ENCODE measurements around the gene ANKRD28.

Gene ANKRD28

GRCh38 chr3:15722877-15723623 is 74.7 kb downstream of the ANKRD28 start:
- no peak for DNase-seq (ENCODE audit: low read depth)

DNA sequence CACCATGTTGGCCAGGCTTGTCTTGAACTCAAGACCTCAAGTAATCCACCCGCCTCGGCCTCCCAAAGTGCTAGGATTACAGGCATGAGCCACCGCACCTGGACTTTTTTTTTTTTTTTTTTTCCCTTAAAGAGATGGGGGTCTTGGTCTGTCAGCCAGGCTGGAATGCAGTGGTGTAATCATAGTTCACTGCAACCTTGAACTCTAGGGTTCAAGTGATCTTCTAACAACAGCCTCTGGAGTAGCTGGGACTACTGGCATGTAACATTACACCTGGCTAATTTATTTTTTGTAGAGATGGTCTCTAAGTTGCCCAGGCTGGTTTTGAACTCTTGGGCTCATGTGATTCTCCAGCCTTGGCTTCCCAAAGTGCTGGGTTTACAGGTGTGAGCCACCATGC is 81.6 kb downstream of the ANKRD28 start:
- no peak for DNase-seq (ENCODE audit: low read depth)

GRCh38 chr3:15714448-15714847 is 83.3 kb downstream of the ANKRD28 start:
- no peak for DNase-seq (ENCODE audit: low read depth)

GRCh38 chr3:15713364-15713763 is 84.4 kb downstream of the ANKRD28 start:
- no peak for DNase-seq (ENCODE audit: low read depth)

DNA sequence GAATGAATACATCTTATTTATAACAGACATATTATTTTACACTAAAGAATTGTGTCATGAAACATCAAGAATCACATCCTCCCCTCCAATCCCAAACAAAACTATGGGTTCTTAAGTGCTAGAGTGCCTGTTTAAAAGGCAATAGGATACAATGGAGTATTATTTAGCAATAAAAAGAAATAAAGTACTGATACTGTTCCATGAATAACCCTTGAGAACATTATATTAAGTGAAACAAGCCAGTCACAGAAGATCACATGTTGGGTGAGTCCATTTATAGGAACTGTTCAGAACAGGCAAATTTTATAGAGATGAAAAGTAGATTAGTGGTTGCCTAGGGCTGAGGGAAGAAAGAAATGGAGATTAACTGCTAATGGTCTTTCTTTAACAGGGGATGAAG is 86.5 kb downstream of the ANKRD28 start:
- DNase-seq (ENCODE audit: low read depth): no peak

- DNase-seq (ENCODE audit: low read depth): no peak
These were observed 88.7 kb downstream of the ANKRD28 start for GRCh38 chr3:15708882-15709677.

- no peak for DNase-seq (ENCODE audit: low read depth)
These were observed 90.0 kb downstream of the ANKRD28 start for GRCh38 chr3:15707779-15708178.

DNA sequence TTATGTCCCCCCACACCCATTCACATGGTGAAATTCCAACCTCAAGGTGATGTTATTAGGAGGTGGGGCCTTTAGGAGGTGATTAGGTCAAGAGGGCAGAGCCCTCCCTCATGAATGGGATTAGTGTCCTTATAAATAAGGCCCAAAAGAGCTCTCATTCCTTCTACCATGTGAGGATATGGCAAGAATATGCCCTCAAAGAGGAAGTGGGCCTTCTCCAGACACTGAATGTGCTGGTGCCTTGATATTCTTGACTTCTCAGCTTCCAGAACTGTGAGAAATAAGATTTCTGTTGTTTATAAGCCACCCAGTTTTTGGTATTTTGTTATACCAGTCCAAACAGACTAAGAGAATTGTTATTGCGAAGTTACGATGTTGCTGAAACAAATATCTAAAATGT is 94.4 kb downstream of the ANKRD28 start:
- DNase-seq (ENCODE audit: low read depth): no peak

DNA sequence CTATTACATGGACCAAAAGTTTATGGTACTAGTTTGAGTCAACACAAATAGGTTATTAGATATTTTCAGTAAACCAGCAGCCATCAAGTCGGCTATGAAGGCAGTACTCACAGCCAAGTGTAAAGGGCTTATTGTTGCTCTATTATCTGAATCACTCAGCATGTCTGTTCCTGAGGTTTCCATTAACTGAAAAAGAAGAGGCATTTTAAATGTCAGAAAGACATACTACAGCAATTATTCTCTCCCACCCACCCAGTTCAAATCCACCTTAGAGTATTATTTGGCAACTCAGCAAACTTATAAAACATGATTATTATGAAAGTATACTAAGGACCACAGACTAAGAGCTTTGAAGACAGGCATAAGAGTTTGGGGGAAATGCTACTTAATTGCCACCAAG is 103.2 kb downstream of the ANKRD28 start:
- no peak for DNase-seq (ENCODE audit: low read depth)

GRCh38 chr3:15693355-15693754 is 104.4 kb downstream of the ANKRD28 start:
- no peak for DNase-seq (ENCODE audit: low read depth)

- DNase-seq (ENCODE audit: low read depth): no peak
These were observed 107.0 kb downstream of the ANKRD28 start for GRCh38 chr3:15690748-15691147.

DNA sequence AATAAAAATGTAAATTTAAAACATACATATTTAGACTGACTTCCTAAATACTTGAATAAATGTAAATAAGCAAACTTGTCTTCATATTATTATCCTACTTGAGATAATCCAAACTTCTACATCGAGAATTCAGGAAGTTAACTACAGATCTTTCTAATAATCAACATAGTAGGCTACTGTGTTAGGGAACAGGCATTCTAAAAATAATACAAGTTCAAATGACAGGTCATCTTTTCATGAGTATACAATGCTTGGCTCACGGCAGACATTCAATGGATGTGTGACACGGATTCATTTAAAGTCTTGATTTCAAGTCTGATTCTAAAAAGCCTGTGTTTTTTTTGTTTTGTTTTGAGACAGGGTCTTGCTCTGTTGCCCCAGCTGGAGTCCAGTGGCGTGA is 107.5 kb downstream of the ANKRD28 start:
- DNase-seq (ENCODE audit: low read depth): no peak

- DNase-seq (ENCODE audit: low read depth): no peak
These were observed 111.9 kb downstream of the ANKRD28 start for GRCh38 chr3:15685927-15686326.

DNA sequence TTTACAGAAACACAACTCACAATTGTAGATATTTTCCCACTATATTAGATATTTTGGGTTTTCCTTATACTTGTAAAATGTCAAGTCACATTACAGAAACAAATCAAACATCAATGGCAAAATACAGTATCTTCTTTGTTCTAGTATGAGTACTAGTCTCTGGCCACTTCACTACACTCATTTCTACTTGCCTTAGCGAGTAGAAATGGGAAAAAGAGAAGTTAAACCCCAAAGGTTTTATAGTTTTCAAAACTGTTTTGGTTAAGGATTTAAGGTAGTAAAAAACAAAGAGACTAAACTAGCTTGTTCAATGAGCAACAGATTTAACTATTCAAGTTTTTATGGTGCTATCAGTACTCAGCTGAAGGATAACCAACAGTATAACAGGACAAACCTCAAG is 114.5 kb downstream of the ANKRD28 start:
- no peak for DNase-seq (ENCODE audit: low read depth)

DNA sequence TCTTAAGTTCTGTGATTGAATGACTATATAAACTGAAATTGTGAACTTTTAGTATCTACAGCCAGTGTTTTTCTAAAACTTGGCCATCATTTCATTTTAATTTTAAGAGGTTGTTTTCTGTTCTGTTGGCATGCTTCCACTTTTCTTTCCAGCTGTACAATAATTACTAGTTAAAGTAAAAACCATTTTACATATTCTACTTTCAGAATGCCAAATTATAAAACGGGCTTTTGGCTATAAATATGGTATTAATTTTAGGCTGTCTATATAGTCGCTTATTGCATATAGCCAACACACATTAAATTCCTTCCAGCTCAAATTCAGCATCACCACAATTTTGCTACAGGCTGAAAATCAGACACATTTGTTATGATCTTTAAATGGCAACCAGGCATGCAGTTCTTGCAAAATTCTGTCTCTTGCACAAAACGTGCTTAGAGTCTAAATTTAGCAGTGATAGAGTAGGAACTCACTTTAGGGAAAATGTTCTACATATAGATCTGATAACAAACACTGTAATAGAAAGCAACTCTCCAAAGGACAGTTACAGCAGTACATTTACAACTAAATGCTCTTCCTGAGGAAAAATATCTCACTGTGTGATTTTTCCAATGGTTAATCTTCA is 115.1 kb downstream of the ANKRD28 start:
- DNase-seq (ENCODE audit: low read depth): no peak

GRCh38 chr3:15681668-15682067 is 116.1 kb downstream of the ANKRD28 start:
- no peak for DNase-seq (ENCODE audit: low read depth)

DNA sequence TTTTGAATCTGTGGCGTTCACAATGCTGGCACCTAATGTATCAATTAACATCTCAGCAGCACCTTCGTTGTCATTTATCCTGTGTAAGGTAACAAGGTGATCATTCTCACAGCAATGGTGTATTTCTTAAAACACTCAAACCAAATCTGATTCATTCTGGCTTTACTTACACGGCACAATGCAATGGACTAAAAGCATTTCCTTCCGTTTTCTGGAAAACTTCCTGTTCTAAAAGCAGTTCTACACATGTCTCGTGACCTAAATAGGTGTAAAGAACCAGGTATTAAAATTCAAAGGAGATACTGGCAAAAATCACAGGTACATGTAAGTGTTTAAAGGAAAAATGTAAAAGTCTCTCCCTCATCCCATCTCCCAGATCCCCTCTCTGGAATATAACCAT is 118.5 kb downstream of the ANKRD28 start:
- DNase-seq (ENCODE audit: low read depth): no peak

DNA sequence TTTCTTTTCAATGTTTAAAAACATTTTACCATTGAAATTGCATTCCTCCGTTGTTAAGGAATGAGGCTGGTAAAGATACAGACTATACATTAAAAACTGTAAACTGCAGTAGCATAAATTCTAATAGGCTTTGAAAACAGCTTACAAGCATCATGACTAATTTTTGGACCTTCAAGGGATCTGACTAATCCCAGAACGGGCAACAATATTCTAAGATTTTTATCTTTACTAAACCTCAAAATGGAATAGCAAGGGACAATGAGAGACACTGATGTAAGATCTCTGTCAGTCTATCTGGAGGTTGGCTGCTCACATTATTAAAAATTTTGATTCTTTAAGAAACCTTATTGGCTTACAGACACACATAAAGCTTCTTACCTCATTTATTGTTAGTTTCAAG is 121.5 kb downstream of the ANKRD28 start:
- DNase-seq (ENCODE audit: low read depth): no peak

GRCh38 chr3:15673536-15673935 is 124.2 kb downstream of the ANKRD28 start:
- no peak for DNase-seq (ENCODE audit: low read depth)

GRCh38 chr3:15667484-15667883 is 130.3 kb downstream of the ANKRD28 start:
- DNase-seq (ENCODE audit: low read depth): peak; percentile 12

DNA sequence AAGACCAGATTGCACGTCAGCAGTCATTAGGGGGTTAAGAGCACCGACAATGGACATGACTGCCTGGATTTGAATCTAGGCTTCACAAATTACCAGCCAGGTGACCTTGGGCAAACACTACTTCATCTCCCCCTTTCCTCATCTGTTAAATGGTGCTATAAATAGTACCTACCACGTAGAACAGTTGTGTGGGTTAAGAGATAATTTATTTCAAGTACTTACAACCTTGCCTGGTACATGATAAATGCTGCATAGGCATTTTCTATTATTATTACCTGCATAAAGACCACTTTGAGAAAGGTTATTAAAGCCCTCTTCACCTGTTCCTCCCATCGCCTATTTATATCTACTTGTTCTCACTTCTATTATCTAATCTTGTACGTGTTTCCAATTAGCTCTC is 131.5 kb downstream of the ANKRD28 start:
- DNase-seq (ENCODE audit: low read depth): no peak

DNA sequence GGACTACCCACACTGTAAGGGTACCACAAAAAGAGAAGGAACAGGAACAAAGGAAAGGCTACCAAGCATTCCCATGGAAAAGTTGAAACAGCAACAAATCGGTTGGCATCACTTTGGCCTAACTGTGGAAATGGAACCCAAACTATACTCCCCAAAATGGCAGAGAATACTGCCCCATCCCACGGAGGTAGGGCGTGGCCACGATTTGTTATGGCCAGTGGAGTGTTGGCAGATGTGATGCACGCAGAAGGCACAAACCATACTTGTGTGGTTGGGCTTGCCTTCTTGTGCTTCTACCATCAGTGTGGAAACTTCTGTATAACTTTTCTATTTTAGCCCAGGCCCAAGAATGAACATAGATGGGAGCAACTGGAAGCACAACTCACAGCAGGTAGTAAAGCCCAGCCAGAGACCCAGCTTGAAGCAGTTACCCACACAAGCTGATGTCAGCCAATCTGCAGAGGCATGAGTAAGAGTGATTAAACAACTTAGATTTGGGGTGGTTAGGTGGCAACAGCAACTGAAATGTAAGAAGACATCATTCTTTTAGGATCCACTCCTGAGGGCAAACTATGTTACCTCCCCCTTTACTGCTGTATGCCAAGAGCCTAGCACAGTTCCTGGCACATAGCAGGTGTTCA is 132.1 kb downstream of the ANKRD28 start:
- DNase-seq (ENCODE audit: low read depth): no peak

DNA sequence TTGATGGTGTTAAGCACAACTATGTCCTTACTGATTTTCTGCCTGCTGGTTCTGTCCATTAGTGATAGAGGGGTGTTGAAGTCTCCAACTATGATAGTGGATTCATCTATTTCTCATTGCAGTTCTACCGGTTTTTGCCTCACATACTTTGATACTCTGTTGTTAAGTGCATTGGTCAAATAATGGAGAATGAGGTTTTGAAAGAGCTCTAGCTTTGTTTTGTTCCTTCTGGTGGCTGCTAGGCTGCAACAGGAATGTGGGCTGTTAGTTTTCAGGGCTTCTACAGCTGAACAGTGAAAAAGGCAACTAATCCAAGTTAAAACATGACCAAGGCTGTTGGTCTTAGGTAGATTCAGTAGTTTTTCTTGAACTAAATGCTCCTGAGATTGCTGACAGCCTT is 133.6 kb downstream of the ANKRD28 start:
- DNase-seq (ENCODE audit: low read depth): no peak

Measured in T follicular helper cell (primary cell).